IMR-90 (cell line): ENCODE measurements around the gene AGXT2. TPM values are rescaled to one million over a fixed set of nuclear protein-coding genes. Genes with fewer than 3 reads are reported as not detected.

Experiments used
- ATAC-seq: fragments of 200-7000 bp; cut with Tn5 transposase; 2 replicates; pipeline ENCODE4 v1.9.1; 2020; ENCODE audit warnings: low read depth, mild to moderate bottlenecking, moderate library complexity
- BruUV-seq: library from RNA; stranded (reverse); fragments of 400-500 nt; replicated peaks from 2 replicates; lab custom pipeline; 2021; lab: Mats Ljungman, UMichigan
- CTCF ChIA-PET: fragments of 300-600 bp; formaldehyde crosslinking; extraction: SDS; loops from one replicate; lab custom pipeline; 2021; ENCODE audit warnings: antibody characterized with exemption; lab: Yijun Ruan, JAX
- POLR2A ChIA-PET: fragments of 300-600 bp; sonication (Branson Sonifier 250); formaldehyde crosslinking; loops from one replicate; lab custom pipeline; 2022; ENCODE audit warnings: antibody characterized with exemption; ENCODE audit not compliant: unreplicated experiment; lab: Charles Lee
- DNase-seq: peaks from one replicate; pipeline ENCODE4 v3.0.0; 2013
- H2AFZ ChIP-seq: replicated peaks from 2 replicates; pipeline ENCODE3; 2013; ENCODE audit warnings: low read length, mild to moderate bottlenecking; ENCODE audit not compliant: poor library complexity
- H2AK5ac ChIP-seq: 2 replicates; pipeline ENCODE4 v1.6.1; 2013; ENCODE audit warnings: low read depth, low read length, inconsistent platforms
- H2AK9ac ChIP-seq: replicated peaks from 2 replicates; pipeline ENCODE3; 2013; ENCODE audit warnings: mild to moderate bottlenecking, low read depth, low read length, moderate library complexity; ENCODE audit not compliant: poor library complexity
- H2BK120ac ChIP-seq: 2 replicates; pipeline ENCODE4 v1.6.1; 2013; ENCODE audit warnings: low read depth, low read length, inconsistent platforms
- H2BK15ac ChIP-seq: 3 replicates; pipeline ENCODE4 v1.6.1; 2013; ENCODE audit warnings: low read depth, low read length, inconsistent platforms
- H2BK20ac ChIP-seq: 2 replicates; pipeline ENCODE4 v1.6.1; 2013; ENCODE audit warnings: low read depth, mild to moderate bottlenecking, inconsistent platforms, low read length, moderate library complexity
- H2BK5ac ChIP-seq: 2 replicates; pipeline ENCODE4 v1.6.1; 2013; ENCODE audit warnings: mild to moderate bottlenecking, low read depth, low read length, inconsistent platforms; ENCODE audit not compliant: poor library complexity, severe bottlenecking
- H3K14ac ChIP-seq: replicated peaks from 2 replicates; pipeline ENCODE4 v1.6.1; 2013; ENCODE audit warnings: low read depth, low read length, inconsistent platforms
- H3K18ac ChIP-seq: 2 replicates; pipeline ENCODE4 v1.6.1; 2013; ENCODE audit warnings: low read depth, low read length, control low read depth
- H3K23ac ChIP-seq: 2 replicates; pipeline ENCODE4 v1.6.1; 2013; ENCODE audit warnings: low read depth, low read length, inconsistent platforms
- H3K27ac ChIP-seq: 2 replicates; pipeline ENCODE4 v1.5.1; 2013; ENCODE audit warnings: mild to moderate bottlenecking, control low read depth, low read length; ENCODE audit not compliant: insufficient read depth
- H3K27me3 ChIP-seq: 2 replicates; pipeline ENCODE4 v1.6.1; 2013; ENCODE audit warnings: low read length; ENCODE audit not compliant: control insufficient read depth, insufficient read depth
- H3K36me3 ChIP-seq: 2 replicates; pipeline ENCODE4 v1.6.1; 2013; ENCODE audit warnings: low read length, mixed read lengths; ENCODE audit not compliant: control insufficient read depth, insufficient read depth
- H3K4ac ChIP-seq: 2 replicates; pipeline ENCODE4 v1.6.1; 2013; ENCODE audit warnings: low read depth, low read length, inconsistent platforms
- H3K4me1 ChIP-seq: 2 replicates; pipeline ENCODE4 v1.6.1; 2013; ENCODE audit warnings: low read length, mixed read lengths; ENCODE audit not compliant: control insufficient read depth, insufficient read depth
- H3K4me2 ChIP-seq: 2 replicates; pipeline ENCODE4 v1.6.1; 2013; ENCODE audit warnings: low read depth, mild to moderate bottlenecking, control low read depth, low read length, moderate library complexity
- H3K4me3 ChIP-seq: 2 replicates; pipeline ENCODE4 v1.5.1; 2013; ENCODE audit warnings: low read depth, mild to moderate bottlenecking, control low read depth, low read length, moderate library complexity; ENCODE audit not compliant: insufficient read depth
- H3K56ac ChIP-seq: 2 replicates; pipeline ENCODE4 v1.6.1; 2013; ENCODE audit warnings: low read length, inconsistent platforms; ENCODE audit not compliant: insufficient read depth; ENCODE audit errors: extremely low read depth
- H3K79me1 ChIP-seq, 2 experiments: 2 replicates each; pipeline ENCODE4 v1.6.1; 2013; ENCODE audit warnings: low read length in 2 of 2, inconsistent platforms in 1 of 2, low read depth in 1 of 2
- H3K9ac ChIP-seq: 2 replicates; pipeline ENCODE4 v1.6.1; 2013; ENCODE audit warnings: low read depth, low read length, control low read depth
- H3K9me1 ChIP-seq: 2 replicates; pipeline ENCODE4 v1.6.1; 2013; ENCODE audit warnings: low read length, inconsistent platforms; ENCODE audit not compliant: insufficient read depth
- H3K9me3 ChIP-seq: 2 replicates; pipeline ENCODE4 v1.6.1; 2013; ENCODE audit warnings: low read length; ENCODE audit not compliant: control insufficient read depth, insufficient read depth
- H4K20me1 ChIP-seq: 2 replicates; pipeline ENCODE4 v1.6.1; 2013; ENCODE audit warnings: low read length, inconsistent platforms; ENCODE audit not compliant: insufficient read depth
- H4K5ac ChIP-seq: 2 replicates; pipeline ENCODE4 v1.6.1; 2013; ENCODE audit warnings: mild to moderate bottlenecking, low read depth, low read length, control low read depth
- H4K8ac ChIP-seq, 2 experiments: 2 replicates each; pipeline ENCODE4 v1.6.1; 2013; ENCODE audit warnings: low read depth in 2 of 2, low read length in 2 of 2, control low read depth in 1 of 2, inconsistent platforms in 1 of 2
- H4K91ac ChIP-seq: 2 replicates; pipeline ENCODE4 v1.6.1; 2013; ENCODE audit warnings: low read depth, low read length, inconsistent platforms; ENCODE audit not compliant: insufficient read depth
- BHLHE40 ChIP-seq: fragments of 150-350 bp; IDR thresholded peaks from 2 replicates; pipeline ENCODE4 v1.6.1; 2016; ENCODE audit warnings: mild to moderate bottlenecking, low read depth, low read length
- CEBPB ChIP-seq: IDR thresholded peaks from 2 replicates; pipeline ENCODE4 v1.6.1; 2012; ENCODE audit warnings: low read depth, low read length, improper control_type of control experiment
- ELK1 ChIP-seq: fragments of 150-350 bp; IDR thresholded peaks from 2 replicates; pipeline ENCODE4 v1.6.1; 2016; ENCODE audit warnings: low read depth, mild to moderate bottlenecking, low read length, moderate library complexity, borderline replicate concordance
- FOS ChIP-seq: fragments of 150-350 bp; IDR thresholded peaks from 2 replicates; pipeline ENCODE4 v1.6.1; 2016; ENCODE audit warnings: low read depth, low read length
- MAFK ChIP-seq: IDR thresholded peaks from 2 replicates; pipeline ENCODE4 v1.6.1; 2012; ENCODE audit warnings: low read depth, low read length, improper control_type of control experiment
- MXI1 ChIP-seq: IDR thresholded peaks from 2 replicates; pipeline ENCODE4 v1.6.1; 2012; ENCODE audit warnings: low read depth, mild to moderate bottlenecking, low read length, moderate library complexity, borderline replicate concordance
- POLR2A ChIP-seq: IDR thresholded peaks from 2 replicates; pipeline ENCODE4 v1.6.1; 2012; ENCODE audit warnings: mild to moderate bottlenecking, low read depth, low read length
- RAD21 ChIP-seq: IDR thresholded peaks from 2 replicates; pipeline ENCODE4 v1.6.1; 2012; ENCODE audit warnings: low read length, improper control_type of control experiment
- RCOR1 ChIP-seq: IDR thresholded peaks from 2 replicates; pipeline ENCODE4 v1.6.1; 2012; ENCODE audit warnings: mild to moderate bottlenecking, low read length, improper control_type of control experiment; ENCODE audit not compliant: insufficient replicate concordance
- RFX5 ChIP-seq: IDR thresholded peaks from 2 replicates; pipeline ENCODE4 v1.8.0; 2012; ENCODE audit warnings: low read depth, mild to moderate bottlenecking, low read length, moderate library complexity
- SMC3 ChIP-seq: fragments of 150-350 bp; IDR thresholded peaks from 2 replicates; pipeline ENCODE4 v1.6.1; 2016; ENCODE audit warnings: low read depth, mild to moderate bottlenecking, antibody characterized with exemption, low read length, moderate library complexity
- USF2 ChIP-seq: fragments of 150-350 bp; IDR thresholded peaks from 2 replicates; pipeline ENCODE4 v1.6.1; 2017; ENCODE audit warnings: mild to moderate bottlenecking, antibody characterized with exemption, low read length, low read depth
- WGBS, 2 experiments: methylation state at CpG; one replicate each; pipeline versions ENCODE4 v1.1.5 to v1.1.7; 2013; ENCODE audit warnings: missing lambda C conversion rate in 2 of 2; ENCODE audit not compliant: insufficient read length in 1 of 2; ENCODE audit errors: extremely low coverage in 2 of 2; 5-methylcytosine and 5-hydroxymethylcytosine counted together
- dilution Hi-C: fragments of 300-500 bp; cut with HindIII; formaldehyde crosslinking; loops from one replicate; pipeline ENCODE4 v1.14.3; 2018; ENCODE audit warnings: low sequenced_read_pairs; ENCODE audit not compliant: unreplicated experiment
- in situ Hi-C: fragments of 300-500 bp; cut with MboI; formaldehyde crosslinking; loops from 3 replicates; pipeline ENCODE4 v1.14.3; 2019; ENCODE audit warnings: low sequenced_read_pairs, inconsistent platforms, mixed read lengths
- intact Hi-C: fragments of 100-400 bp; cut with micrococcal nuclease; formaldehyde crosslinking; loops from 2 replicates; pipeline ENCODE4 v1.10.0; 2022
- polyA plus RNA-seq, 3 experiments: library from polyadenylated mRNA; depleted of rRNA; stranded (reverse); fragments of >200 nt; gene quantifications; 2 replicates each; pipeline ENCODE4 v1.2.3, GENCODE V29; 2012; ENCODE audit warnings: low replicate concordance in 1 of 3
- total RNA-seq: library from RNA; depleted of rRNA; stranded (reverse); fragments of >200 nt; gene quantifications from 2 replicates; pipeline ENCODE4 v1.2.3, GENCODE V29; 2012

Gene AGXT2
- total and polyA plus RNA-seq, 2 of the 4 experiments (the other 2 are of a cell fraction): not detected

GRCh38 chr5:35012365-35012764 is 35.4 kb downstream of the AGXT2 start:
- H3K56ac ChIP-seq: no peak overlapping the region
- H3K9me3 ChIP-seq: no peaks in the 10 kb centered on the region
- no CpG with 5 or more reads among the region's 3 CpGs for WGBS, 2 experiments
- ChIA-PET POLR2A (no interaction called here), CTCF (no interaction called here)
- dilution Hi-C loops (no loop called here), in situ Hi-C loops (no loop called here), intact Hi-C loops (no loop called here)
- H3K27ac ChIP-seq: no peak overlapping the region
- H3K4me1 ChIP-seq: peaks cover 13% of the 10 kb centered on the region
- TF ChIP-seq RCOR1: no peak
- no peak for TF ChIP-seq USF2
- no peak for TF ChIP-seq FOS
- no peak for TF ChIP-seq ELK1
- no peak for TF ChIP-seq MXI1
- no peak for TF ChIP-seq BHLHE40
- no peak for TF ChIP-seq POLR2A
- no peak for TF ChIP-seq CEBPB
- TF ChIP-seq SMC3: no peak
- TF ChIP-seq RAD21: no peak
- TF ChIP-seq RFX5: no peak
- TF ChIP-seq MAFK: no peak
- no peak overlapping the region for H3K4me2 ChIP-seq
- no peak overlapping the region for H2BK5ac ChIP-seq
- no peaks in the 10 kb centered on the region for H3K27me3 ChIP-seq
- H3K79me1 ChIP-seq: no peaks in the 10 kb centered on the region
- ATAC-seq: no peak
- no peaks in the 10 kb centered on the region for H4K20me1 ChIP-seq
- no peak overlapping the region for H4K5ac ChIP-seq
- H2AFZ ChIP-seq: no peak overlapping the region
- no peak overlapping the region for H3K4me3 ChIP-seq
- H3K14ac ChIP-seq: no peak overlapping the region
- no peak overlapping the region for H2AK5ac ChIP-seq
- no TSS peak for BruUV-seq
- H2BK20ac ChIP-seq: no peak overlapping the region
- no peak overlapping the region for H3K23ac ChIP-seq
- H4K91ac ChIP-seq: no peak overlapping the region
- no peaks in the 10 kb centered on the region for H3K36me3 ChIP-seq
- H3K18ac ChIP-seq: no peak overlapping the region
- no peak overlapping the region for H3K4ac ChIP-seq
- no peak overlapping the region for H2AK9ac ChIP-seq
- DNase-seq: no peak
- no peak overlapping the region for H3K9ac ChIP-seq
- H2BK15ac ChIP-seq: no peak overlapping the region
- H4K8ac ChIP-seq: no peak overlapping the region
- H2BK120ac ChIP-seq: no peak overlapping the region
- no peaks in the 10 kb centered on the region for H3K9me1 ChIP-seq
